Body of pancreas (tissue), 4 donors: ENCODE data around the gene ADAMTS16.

Experiments used
- CTCF ChIP-seq, 7 experiments: fragments of 450-650 bp in 4 of 7; fragments of 200-600 bp in 3 of 7; sonication (generic) in 3 of 7; IDR thresholded peaks; one replicate each; pipeline ENCODE4 v1.5.1; 2016 to 2019; ENCODE audit warnings: antibody characterized with exemption in 7 of 7
- POLR2A ChIP-seq, 3 donors: fragments of 450-650 bp; IDR thresholded peaks; one replicate each; pipeline ENCODE4 v1.6.1; 2016; ENCODE audit warnings: antibody characterized with exemption in 3 of 3, mild to moderate bottlenecking in 2 of 3

- no peak for TF ChIP-seq CTCF (IDR thresholded peaks at IDR 0.05)
- TF ChIP-seq POLR2A (IDR thresholded peaks at IDR 0.05): no peak
These were observed 133.3 kb downstream of the ADAMTS16 start for GRCh38 chr5:5273398-5273797.
